Keratinocyte (primary cell): Measurements from ENCODE around the gene MKS1. TPM values are rescaled to one million over a fixed set of nuclear protein-coding genes. Genes with fewer than 3 reads are reported as not detected.

Source experiments
- DNase-seq: peaks from one replicate; pipeline ENCODE4 v3.0.0-alpha.2; 2011; ENCODE audit warnings: low read depth, missing footprints, low spot score
- FAIRE-seq: peaks from 2 replicates; lab custom pipeline; 2011; peaks lifted over from hg19 to GRCh38; lab: Jason Lieb, UNC
- H2AFZ ChIP-seq: 2 replicates; pipeline ENCODE4 v1.6.0; 2012; ENCODE audit warnings: low read length, control low read depth, inconsistent platforms; ENCODE audit not compliant: control insufficient read depth
- H3K27ac ChIP-seq: 2 replicates; pipeline ENCODE4 v1.5.1; 2011; ENCODE audit warnings: low read length; ENCODE audit not compliant: control insufficient read depth, insufficient read depth
- H3K27me3 ChIP-seq: 3 replicates; pipeline ENCODE4 v1.6.0; 2011; ENCODE audit warnings: low read length; ENCODE audit not compliant: control insufficient read depth, insufficient read depth; ENCODE audit errors: extremely low read depth
- H3K36me3 ChIP-seq, 2 experiments: 2 replicates in 1 of 2; 3 replicates in 1 of 2; pipeline ENCODE4 v1.5.1; 2011; ENCODE audit warnings: low read length in 2 of 2, mild to moderate bottlenecking in 1 of 2; ENCODE audit not compliant: control insufficient read depth in 2 of 2, insufficient read depth in 2 of 2; ENCODE audit errors: extremely low read depth in 1 of 2
- H3K4me1 ChIP-seq: 3 replicates; pipeline ENCODE4 v1.5.1; 2011; ENCODE audit warnings: low read length; ENCODE audit not compliant: control insufficient read depth, insufficient read depth; ENCODE audit errors: extremely low read depth
- H3K4me2 ChIP-seq: 3 replicates; pipeline ENCODE4 v1.6.0; 2011; ENCODE audit warnings: low read depth, low read length; ENCODE audit not compliant: control insufficient read depth, insufficient read depth; ENCODE audit errors: extremely low read depth
- H3K4me3 ChIP-seq, 3 experiments: fragments of 200-600 bp in 1 of 3; sonication (generic) in 1 of 3; 2 replicates in 2 of 3; 3 replicates in 1 of 3; pipeline ENCODE4 v1.5.1; 2011 to 2016; ENCODE audit warnings: low read length in 3 of 3, mild to moderate bottlenecking in 3 of 3, control low read depth in 2 of 3, inconsistent platforms in 1 of 3, low read depth in 1 of 3, mixed read lengths in 1 of 3, mixed run types in 1 of 3, moderate library complexity in 1 of 3; ENCODE audit not compliant: control insufficient read depth in 2 of 3, insufficient read depth in 2 of 3; ENCODE audit errors: extremely low read depth in 1 of 3
- H3K79me2 ChIP-seq: 2 replicates; pipeline ENCODE4 v1.6.0; 2012; ENCODE audit warnings: low read length; ENCODE audit not compliant: control insufficient read depth, insufficient read depth
- H3K9ac ChIP-seq: 3 replicates; pipeline ENCODE4 v1.6.0; 2011; ENCODE audit warnings: low read length; ENCODE audit not compliant: control insufficient read depth, insufficient read depth; ENCODE audit errors: extremely low read depth
- H3K9me1 ChIP-seq: 3 replicates; pipeline ENCODE4 v1.6.0; 2011; ENCODE audit warnings: low read length; ENCODE audit not compliant: control insufficient read depth, insufficient read depth; ENCODE audit errors: extremely low read depth
- H3K9me3 ChIP-seq: 2 replicates; pipeline ENCODE4 v1.5.1; 2012; ENCODE audit warnings: low read depth, low read length; ENCODE audit not compliant: control insufficient read depth
- H4K20me1 ChIP-seq: 3 replicates; pipeline ENCODE4 v1.6.0; 2011; ENCODE audit warnings: low read length; ENCODE audit not compliant: control insufficient read depth, insufficient read depth; ENCODE audit errors: extremely low read depth
- CTCF ChIP-seq, 3 experiments: IDR thresholded peaks in 1 of 3; conservative IDR thresholded peaks in 1 of 3; optimal IDR thresholded peaks in 1 of 3; 2 replicates in 2 of 3; 3 replicates in 1 of 3; pipeline versions ENCODE3 to v1.5.1; 2011; ENCODE audit warnings: low read length in 3 of 3, mild to moderate bottlenecking in 3 of 3, moderate library complexity in 2 of 3, control low read depth in 1 of 3, inconsistent platforms in 1 of 3; ENCODE audit not compliant: insufficient read depth in 2 of 3; ENCODE audit errors: extremely low read depth in 1 of 3
- EZH2 ChIP-seq: IDR thresholded peaks from one replicate; pipeline ENCODE4 v1.6.1; 2012; ENCODE audit warnings: inconsistent platforms, mild to moderate bottlenecking, low read length, moderate library complexity
- dilution Hi-C: fragments of 300-500 bp; cut with MboI; formaldehyde crosslinking; loops from one replicate; pipeline ENCODE4 v1.7.0; 2020; ENCODE audit warnings: low sequenced_read_pairs; ENCODE audit not compliant: extremely low pct_ligation_motif_present
- polyA plus RNA-seq, 5 experiments: library from polyadenylated mRNA; depleted of rRNA in 3 of 5; stranded (reverse) in 3 of 5; stranded (forward) in 1 of 5; unstranded in 1 of 5; fragments of >200 nt; gene quantifications; 1 replicate in 1 of 5; 2 replicates in 3 of 5; 3 replicates in 1 of 5; pipeline versions ENCODE4 v1.2.1 to v1.2.3, GENCODE V29; 2011 to 2012; ENCODE audit warnings: missing spikeins in 2 of 5, low read depth in 1 of 5, low replicate concordance in 1 of 5

The MKS1 gene
- polyA plus RNA-seq, 1 donor (not counting 4 experiments of a cell fraction or from before 2014, with no cell fraction given), result 12.2 TPM

GRCh38 chr17:58202859-58203258 lies 16.2 kb downstream of the MKS1 start:
- DNase-seq, result no peak
- H3K4me3 ChIP-seq, result no peak overlapping the region
- H3K9me1 ChIP-seq, result no peaks in the 10 kb centered on the region
- FAIRE-seq, result no peak
- no peaks in the 10 kb centered on the region for H3K9me3 ChIP-seq
- peaks cover 5 to 9% of the 10 kb centered on the region in 2 experiments for H3K36me3 ChIP-seq
- no peak overlapping the region for H3K4me2 ChIP-seq
- no peaks in the 10 kb centered on the region for H3K27me3 ChIP-seq
- H3K9ac ChIP-seq, result no peak overlapping the region
- H4K20me1 ChIP-seq, result no peaks in the 10 kb centered on the region
- H3K4me1 ChIP-seq, result no peaks in the 10 kb centered on the region
- no peak overlapping the region for H2AFZ ChIP-seq
- no peaks in the 10 kb centered on the region for H3K79me2 ChIP-seq
- H3K27ac ChIP-seq, result no peak overlapping the region
- dilution Hi-C loops, result no loop called here
- TF ChIP-seq EZH2, result no peak
- TF ChIP-seq CTCF (optimal IDR thresholded peaks at IDR 0.05 in 1 of 3, IDR thresholded peaks at IDR 0.05 in 1 of 3, conservative IDR thresholded peaks at IDR 0.05 in 1 of 3; ENCODE audit: extremely low read depth in 1 of 3, insufficient read depth in 2 of 3, low read length in 3 of 3), result no peak

- dilution Hi-C loops, result no loop called here
- Histone ChIP-seq H3K27ac (no peak overlapping the region), H3K27me3 (no peaks in the 10 kb centered on the region), H3K4me2 (no peak overlapping the region), H3K9me3 (no peaks in the 10 kb centered on the region), H2AFZ (no peak overlapping the region), H3K9me1 (no peaks in the 10 kb centered on the region), H3K79me2 (no peaks in the 10 kb centered on the region), H3K4me1 (no peaks in the 10 kb centered on the region), H3K4me3 (no peak overlapping the region), H3K36me3 (no peaks in the 10 kb centered on the region), H3K9ac (no peak overlapping the region), H4K20me1 (no peaks in the 10 kb centered on the region)
- FAIRE-seq (peak; percentile 49), DNase-seq (no peak)
- TF ChIP-seq CTCF (optimal IDR thresholded peaks at IDR 0.05 in 1 of 3, IDR thresholded peaks at IDR 0.05 in 1 of 3, conservative IDR thresholded peaks at IDR 0.05 in 1 of 3; ENCODE audit: extremely low read depth in 1 of 3, insufficient read depth in 2 of 3, low read length in 3 of 3), result peak; percentile 67 to 76 (median 71)
- no peak for TF ChIP-seq EZH2
Measured at GRCh38 chr17:58200024-58200633, 18.9 kb downstream of the MKS1 start.
